Naive thymus-derived CD8-positive, alpha-beta T cell (primary cell): ENCODE data around the gene SRGAP1. TPM values are rescaled to one million over a fixed set of nuclear protein-coding genes. Genes with fewer than 3 reads are reported as not detected.

Experiments
- ATAC-seq, 2 donors: fragments of 150-1000 bp; cut with Tn5 transposase in 1 of 2; sonication (Bioruptor Pico), chemical (Tn5 transposase) in 1 of 2; 1 replicate in 1 of 2; 2 replicates in 1 of 2; pipeline ENCODE4 v1.10.0; 2021; ENCODE audit warnings: mild to moderate bottlenecking in 2 of 2, moderate library complexity in 2 of 2
- POLR2A ChIA-PET: fragments of 350-600 bp; sonication (Branson Sonifier 250); formaldehyde crosslinking; loops from one replicate; lab custom pipeline; 2021; ENCODE audit warnings: antibody characterized with exemption; lab: Charles Lee
- DNase-seq, 10 donors: peaks; one replicate each; pipeline versions ENCODE4 v3.0.0 to v3.0.0-alpha.2; 2020 to 2022
- H3K27ac Mint-ChIP-seq, 10 donors: one replicate each; pipeline ENCODE4 v1.8.0; 2020 to 2022; ENCODE audit warnings: mild to moderate bottlenecking in 10 of 10, mixed read lengths in 10 of 10, moderate library complexity in 4 of 10, inconsistent platforms in 1 of 10
- H3K27me3 Mint-ChIP-seq, 5 donors: one replicate each; pipeline ENCODE4 v1.8.0; 2021 to 2022; ENCODE audit warnings: mixed read lengths in 5 of 5
- H3K36me3 Mint-ChIP-seq, 3 donors: one replicate each; pipeline ENCODE4 v1.8.0; 2020 to 2022; ENCODE audit warnings: mixed read lengths in 3 of 3, mild to moderate bottlenecking in 2 of 3, inconsistent platforms in 1 of 3
- H3K4me1 Mint-ChIP-seq, 4 donors: one replicate each; pipeline ENCODE4 v1.8.0; 2021 to 2022; ENCODE audit warnings: mixed read lengths in 4 of 4
- H3K4me3 Mint-ChIP-seq, 10 donors: one replicate each; pipeline ENCODE4 v1.8.0; 2020 to 2022; ENCODE audit warnings: mild to moderate bottlenecking in 10 of 10, mixed read lengths in 10 of 10, moderate library complexity in 6 of 10, inconsistent platforms in 1 of 10
- H3K9me3 Mint-ChIP-seq, 9 donors: one replicate each; pipeline ENCODE4 v1.8.0; 2020 to 2022; ENCODE audit warnings: mixed read lengths in 9 of 9, mild to moderate bottlenecking in 3 of 9, inconsistent platforms in 1 of 9, moderate library complexity in 1 of 9
- polyA plus RNA-seq, 3 donors: library from polyadenylated mRNA; unstranded; fragments of 300-500 nt; fragmentation: Illumina TruSeq; gene quantifications; one replicate each; pipeline ENCODE4 v1.2.3, GENCODE V29; 2021
- total RNA-seq, 8 experiments: library from RNA in 2 of 8; stranded (reverse) in 2 of 8; gene quantifications; one replicate each; pipeline ENCODE4 v1.2.3 and lab custom pipeline; 2021 to 2026

SRGAP1 gene
- total and polyA plus RNA-seq, 5 experiments from 2014 or later = 0.01 to 0.04 (median 0.03) TPM; not detected in 2

- peaks cover 0 to 10% (median 2%) of the 10 kb centered on the region in 5 donors for H3K27me3 Mint-ChIP-seq
- POLR2A ChIA-PET = no interaction called here
- H3K4me3 Mint-ChIP-seq = no peak overlapping the region
- H3K4me1 Mint-ChIP-seq = no peaks in the 10 kb centered on the region
- no peak overlapping the region for H3K27ac Mint-ChIP-seq
- DNase-seq (no peak), ATAC-seq (no peak)
- no peaks in the 10 kb centered on the region for H3K9me3 Mint-ChIP-seq
- H3K36me3 Mint-ChIP-seq = no peaks in the 10 kb centered on the region
Measured at GRCh38 chr12:63958876-63959580, 114.5 kb downstream of the SRGAP1 start.

DNA sequence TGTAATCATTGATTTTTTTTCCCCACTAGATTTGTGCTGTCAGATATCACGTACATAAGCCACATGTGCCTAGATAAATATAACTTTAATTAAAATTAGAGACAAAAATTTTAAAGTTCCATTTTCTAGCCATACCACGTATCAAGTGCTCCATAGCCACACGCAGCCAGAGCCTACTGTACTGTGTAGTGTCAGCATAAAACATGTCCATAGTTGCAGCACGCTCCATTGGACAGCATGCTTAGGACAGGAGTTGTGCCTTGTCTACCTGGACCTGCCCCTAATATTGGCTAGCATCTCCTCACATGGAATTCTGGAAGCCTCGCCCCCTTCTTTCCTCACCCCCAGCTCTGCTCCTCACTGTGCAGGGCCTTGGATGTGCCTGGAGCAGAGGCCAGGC, 116.5 kb downstream of the SRGAP1 start:
- no peaks in the 10 kb centered on the region for H3K9me3 Mint-ChIP-seq
- ATAC-seq = no peak
- H3K4me3 Mint-ChIP-seq = no peak overlapping the region
- POLR2A ChIA-PET = no interaction called here
- no peaks in the 10 kb centered on the region for H3K36me3 Mint-ChIP-seq
- no peaks in the 10 kb centered on the region for H3K4me1 Mint-ChIP-seq
- H3K27ac Mint-ChIP-seq = no peak overlapping the region
- peaks cover 0 to 10% (median 2%) of the 10 kb centered on the region in 5 donors for H3K27me3 Mint-ChIP-seq
- DNase-seq = no peak

GRCh38 chr12:63961543-63961942, 117.0 kb downstream of the SRGAP1 start:
- POLR2A ChIA-PET = no interaction called here
- Mint-ChIP-seq H3K27ac (no peak overlapping the region), H3K36me3 (no peaks in the 10 kb centered on the region), H3K4me1 (no peaks in the 10 kb centered on the region), H3K27me3 (peaks cover 0 to 10% (median 2%) of the 10 kb centered on the region in 5 donors), H3K4me3 (no peak overlapping the region), H3K9me3 (no peaks in the 10 kb centered on the region)
- DNase-seq (no peak), ATAC-seq (no peak)

- Mint-ChIP-seq H3K4me3 (no peak overlapping the region), H3K27ac (no peak overlapping the region), H3K9me3 (no peaks in the 10 kb centered on the region), H3K4me1 (no peaks in the 10 kb centered on the region), H3K27me3 (peaks cover 0 to 10% (median 0%) of the 10 kb centered on the region in 5 donors), H3K36me3 (no peaks in the 10 kb centered on the region)
- DNase-seq = no peak
- POLR2A ChIA-PET = no interaction called here
- ATAC-seq = no peak
Measured at GRCh38 chr12:63963868-63964267, 119.4 kb downstream of the SRGAP1 start.

DNA sequence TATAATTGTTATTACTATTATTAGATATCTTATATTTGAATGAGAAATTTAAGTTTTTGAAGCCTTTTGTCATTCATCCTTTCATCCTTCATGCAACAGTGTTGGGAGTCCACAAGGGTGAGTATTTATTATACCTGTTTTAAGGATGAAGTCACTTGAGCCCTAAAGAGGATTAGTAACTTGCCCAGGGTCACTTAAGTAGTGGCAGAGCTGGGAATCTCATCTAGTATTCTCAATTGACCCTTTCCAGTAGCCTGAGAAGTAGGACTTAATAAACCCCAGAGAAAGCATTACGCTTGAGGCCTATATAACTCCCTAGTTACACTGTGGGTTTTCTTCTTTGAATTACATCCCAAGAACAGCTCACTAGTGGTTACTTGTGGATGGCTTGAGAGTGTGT, 119.8 kb downstream of the SRGAP1 start:
- POLR2A ChIA-PET = no interaction called here
- Mint-ChIP-seq H3K9me3 (no peaks in the 10 kb centered on the region), H3K4me1 (no peaks in the 10 kb centered on the region)

DNA sequence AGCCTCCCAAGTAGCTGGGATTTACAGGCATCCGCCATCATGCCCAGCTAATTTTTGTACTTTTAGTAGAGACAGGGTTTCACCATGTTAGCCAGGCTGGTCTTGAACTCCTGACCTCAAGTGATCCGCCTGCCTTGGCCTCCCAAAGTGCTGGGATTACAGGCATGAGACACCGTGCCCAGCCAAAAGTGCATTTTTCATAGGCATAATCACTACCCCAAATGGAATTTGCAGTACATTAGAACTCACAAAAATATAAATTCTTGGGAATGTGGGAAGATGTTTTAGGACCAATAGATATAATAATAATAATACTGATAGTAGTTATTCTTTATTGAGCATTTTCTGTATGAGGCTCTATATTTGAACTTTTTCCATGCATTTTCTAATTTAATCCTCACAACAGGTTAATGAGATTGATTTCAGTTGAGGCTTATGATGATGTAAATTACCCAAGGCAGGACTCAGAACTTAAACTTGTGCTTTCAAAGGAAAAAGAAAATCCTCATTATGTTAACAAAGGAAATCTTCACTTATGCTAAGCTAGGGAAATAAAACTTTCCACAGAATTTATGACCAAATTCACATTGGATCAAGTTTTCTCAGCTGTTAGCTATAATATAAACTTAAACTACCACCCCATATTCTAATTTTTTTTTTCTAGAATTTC, 121.6 kb downstream of the SRGAP1 start:
- DNase-seq (no peak), ATAC-seq (no peak)
- Mint-ChIP-seq H3K9me3 (no peaks in the 10 kb centered on the region), H3K4me3 (no peak overlapping the region), H3K27ac (no peak overlapping the region), H3K4me1 (peaks cover 0 to 2% (median 0%) of the 10 kb centered on the region in 4 donors), H3K36me3 (no peaks in the 10 kb centered on the region), H3K27me3 (peaks cover 4 to 11% (median 5%) of the 10 kb centered on the region in 5 donors)
- POLR2A ChIA-PET = no interaction called here

More for the DNA sequence above, 119.8 kb downstream of the SRGAP1 start:
- H3K27ac Mint-ChIP-seq = no peak overlapping the region
- H3K36me3 Mint-ChIP-seq = no peaks in the 10 kb centered on the region
- H3K27me3 Mint-ChIP-seq = peaks cover 0 to 10% (median 0%) of the 10 kb centered on the region in 5 donors
- ATAC-seq (no peak), DNase-seq (no peak)
- H3K4me3 Mint-ChIP-seq = no peak overlapping the region

DNA sequence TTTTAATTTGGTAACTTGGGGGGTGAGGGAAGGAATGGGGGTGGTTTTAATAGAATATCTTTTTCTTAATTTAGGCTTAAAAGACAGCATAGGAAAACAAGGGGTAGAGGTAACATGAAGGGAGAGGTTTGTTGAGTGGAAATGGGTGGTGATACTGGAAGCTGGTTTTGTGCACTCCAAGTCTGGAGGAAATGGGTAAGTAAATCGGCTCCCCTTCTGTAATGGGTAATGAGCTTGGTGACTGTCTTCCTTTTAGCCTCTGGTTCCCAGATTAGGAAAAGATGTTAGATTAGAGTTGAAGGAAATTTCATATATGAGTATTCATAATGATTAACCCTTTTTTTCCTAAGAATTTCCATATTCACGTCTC, 122.1 kb downstream of the SRGAP1 start:
- DNase-seq = no peak
- ATAC-seq = no peak
- Mint-ChIP-seq H3K36me3 (no peaks in the 10 kb centered on the region), H3K9me3 (no peaks in the 10 kb centered on the region), H3K4me3 (no peak overlapping the region), H3K27me3 (peaks cover 2 to 11% (median 5%) of the 10 kb centered on the region in 5 donors), H3K4me1 (peaks cover 0 to 2% (median 0%) of the 10 kb centered on the region in 4 donors), H3K27ac (no peak overlapping the region)
- POLR2A ChIA-PET = no interaction called here

GRCh38 chr12:63967358-63968145, 123.1 kb downstream of the SRGAP1 start:
- Mint-ChIP-seq H3K4me3 (no peak overlapping the region), H3K36me3 (no peaks in the 10 kb centered on the region), H3K9me3 (no peaks in the 10 kb centered on the region), H3K27me3 (peaks cover 0 to 11% (median 5%) of the 10 kb centered on the region in 5 donors), H3K4me1 (peaks cover 0 to 2% (median 0%) of the 10 kb centered on the region in 4 donors), H3K27ac (no peak overlapping the region)
- no peak for DNase-seq
- POLR2A ChIA-PET = no interaction called here
- ATAC-seq = no peak

- H3K36me3 Mint-ChIP-seq = no peaks in the 10 kb centered on the region
- H3K9me3 Mint-ChIP-seq = no peaks in the 10 kb centered on the region
- ATAC-seq = no peak
- H3K27me3 Mint-ChIP-seq = peaks cover 0 to 11% (median 5%) of the 10 kb centered on the region in 5 donors
- POLR2A ChIA-PET = no interaction called here
- DNase-seq = no peak
- peaks cover 0 to 2% (median 0%) of the 10 kb centered on the region in 4 donors for H3K4me1 Mint-ChIP-seq
- no peak overlapping the region for H3K4me3 Mint-ChIP-seq
- H3K27ac Mint-ChIP-seq = no peak overlapping the region
Measured at GRCh38 chr12:63968673-63969072, 124.2 kb downstream of the SRGAP1 start.

DNA sequence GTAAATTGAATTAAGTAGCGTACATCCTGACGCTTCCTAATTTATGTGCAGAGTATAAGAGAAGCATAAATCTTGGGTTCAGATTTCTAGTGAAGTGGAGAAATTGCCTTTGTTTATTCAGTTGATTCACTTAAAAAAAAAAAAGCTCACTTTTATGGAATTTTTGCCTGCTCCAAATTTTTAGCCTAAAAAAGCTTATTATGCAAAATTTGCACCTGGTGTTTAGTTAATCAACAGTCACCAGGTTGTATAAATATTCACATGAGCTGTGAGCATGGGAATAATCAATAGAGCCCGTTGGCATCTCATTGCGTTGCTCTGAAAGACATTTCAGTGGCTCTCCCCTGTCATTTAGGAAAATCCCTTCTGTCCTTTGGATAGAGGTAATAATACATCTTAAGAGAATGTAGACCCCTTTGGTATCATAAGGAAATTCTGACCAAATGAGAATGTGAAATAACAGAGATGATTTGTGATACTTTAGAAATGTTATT, 132.4 kb downstream of the SRGAP1 start:
- no peak overlapping the region for H3K27ac Mint-ChIP-seq
- DNase-seq = no peak
- H3K27me3 Mint-ChIP-seq = peaks cover 0 to 6% (median 3%) of the 10 kb centered on the region in 5 donors
- POLR2A ChIA-PET = no interaction called here
- H3K9me3 Mint-ChIP-seq = no peaks in the 10 kb centered on the region
- no peak overlapping the region for H3K4me3 Mint-ChIP-seq
- H3K36me3 Mint-ChIP-seq = no peaks in the 10 kb centered on the region
- ATAC-seq = no peak
- no peaks in the 10 kb centered on the region for H3K4me1 Mint-ChIP-seq

DNA sequence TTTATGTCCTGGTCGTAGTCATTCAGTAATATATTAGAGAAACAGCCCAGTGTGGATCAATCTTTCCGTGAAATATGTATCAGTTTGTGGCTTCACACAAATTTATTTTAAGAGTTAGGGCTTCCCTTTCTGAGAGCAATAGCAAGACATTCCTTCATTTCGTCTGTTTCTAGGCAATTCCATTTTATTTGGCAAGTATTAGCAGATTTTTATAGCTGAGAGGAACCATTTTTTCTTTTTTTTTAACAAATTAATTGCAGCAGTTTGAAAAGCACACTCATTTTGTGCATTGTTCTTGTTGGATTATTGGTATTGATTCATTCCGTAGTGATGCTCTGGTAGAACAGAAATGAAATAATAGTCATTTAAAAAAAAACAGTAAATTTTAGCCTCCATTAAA, 132.9 kb downstream of the SRGAP1 start:
- H3K27ac Mint-ChIP-seq = no peak overlapping the region
- H3K9me3 Mint-ChIP-seq = no peaks in the 10 kb centered on the region
- no peaks in the 10 kb centered on the region for H3K4me1 Mint-ChIP-seq
- POLR2A ChIA-PET = no interaction called here
- peaks cover 0 to 6% (median 3%) of the 10 kb centered on the region in 5 donors for H3K27me3 Mint-ChIP-seq
- no peak overlapping the region for H3K4me3 Mint-ChIP-seq
- DNase-seq (no peak), ATAC-seq (no peak)
- no peaks in the 10 kb centered on the region for H3K36me3 Mint-ChIP-seq

DNA sequence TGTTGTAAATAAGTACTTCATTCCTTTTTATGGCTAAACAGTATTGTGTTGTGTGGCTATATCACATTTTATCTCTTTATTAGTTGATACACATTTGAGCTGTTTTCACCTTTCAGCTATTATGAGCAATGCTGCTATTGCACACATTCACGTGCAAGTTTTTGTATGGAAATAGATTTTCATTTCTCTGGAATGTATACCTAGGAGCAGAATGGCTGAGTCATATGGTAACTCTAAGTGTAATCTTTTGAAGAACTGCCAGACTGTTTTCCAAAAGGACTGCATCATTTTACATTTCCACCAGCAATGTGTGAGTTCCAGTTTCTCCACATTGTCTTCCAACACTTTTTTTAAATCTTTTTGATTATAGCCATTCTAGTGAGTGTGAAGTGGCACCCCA, 134.0 kb downstream of the SRGAP1 start:
- POLR2A ChIA-PET = no interaction called here
- Mint-ChIP-seq H3K9me3 (no peaks in the 10 kb centered on the region), H3K4me1 (no peaks in the 10 kb centered on the region), H3K4me3 (no peak overlapping the region), H3K27ac (no peak overlapping the region), H3K36me3 (no peaks in the 10 kb centered on the region), H3K27me3 (peaks cover 0 to 6% (median 3%) of the 10 kb centered on the region in 5 donors)
- no peak for DNase-seq
- ATAC-seq = no peak

- H3K9me3 Mint-ChIP-seq = no peaks in the 10 kb centered on the region
- H3K4me3 Mint-ChIP-seq = no peak overlapping the region
- ATAC-seq (no peak), DNase-seq (no peak)
- no peaks in the 10 kb centered on the region for H3K4me1 Mint-ChIP-seq
- no peak overlapping the region for H3K27ac Mint-ChIP-seq
- H3K27me3 Mint-ChIP-seq = peaks cover 0 to 11% (median 3%) of the 10 kb centered on the region in 5 donors
- POLR2A ChIA-PET = no interaction called here
- H3K36me3 Mint-ChIP-seq = no peaks in the 10 kb centered on the region
Measured at GRCh38 chr12:63980211-63980610, 135.7 kb downstream of the SRGAP1 start.
